K562 treated with DMSO at 1 percent for 48 hours (cell line): ENCODE measurements around the gene TAC4. TPM values are rescaled to one million over a fixed set of nuclear protein-coding genes. Genes with fewer than 3 reads are reported as not detected.

Experiments
- total RNA-seq: library from RNA; unstranded; fragments of 300-600 nt; gene quantifications from 2 replicates; pipeline ENCODE4 v1.2.3, GENCODE V29; 2022; ENCODE audit warnings: low replicate concordance; ENCODE audit errors: extremely low read depth

TAC4 gene
- total RNA-seq, result not detected in 2 replicates

GRCh38 chr17:49848019-49848473, at the start of gene TAC4:
TSS of gene TAC4 (minus strand) at chr17:49848069. CDS start at chr17:49848017, 52 bp downstream.

GRCh38 chr17:49788478-49789242, 59.2 kb downstream of the TAC4 start, which contains the start of gene KAT7:
TSS of gene KAT7 (plus strand) at chr17:49788681. CDS start at chr17:49788835, 154 bp downstream.

Other genes with a start within 250 kb of the TAC4 start
- 140 TPM in 1 of 2 replicates, not detected in the other for gene SPOP, start 170.0 kb downstream of the TAC4 start, total RNA-seq
- not detected in 2 replicates for gene SLC35B1, start 140.1 kb downstream of the TAC4 start, total RNA-seq
- gene FAM117A, start 83.9 kb downstream of the TAC4 start, total RNA-seq, result not detected in 2 replicates
- gene KAT7, start 59.4 kb downstream of the TAC4 start, total RNA-seq, result not detected in 2 replicates
- not detected in 2 replicates for gene DLX4, start 121.1 kb upstream of the TAC4 start, total RNA-seq
- not detected in 2 replicates for gene DLX3, start 147.2 kb upstream of the TAC4 start, total RNA-seq
- not detected in 2 replicates for gene ITGA3, start 208.0 kb upstream of the TAC4 start, total RNA-seq
- gene PDK2, start 247.3 kb upstream of the TAC4 start, total RNA-seq, result not detected in 2 replicates